ENCODE results near the gene ANKFY1. TPM values are rescaled to one million over a fixed set of nuclear protein-coding genes. Genes with fewer than 3 reads are reported as not detected.

Gene ANKFY1
- total RNA-seq, 1 experiment from 2014 or later, result 14.5 TPM

- Histone ChIP-seq H3K9me3 (no peaks in the 10 kb centered on the region), H3K36me3 (no peaks in the 10 kb centered on the region), H3K4me3 (no peak overlapping the region), H3K27me3 (no peaks in the 10 kb centered on the region)
- DNase-seq, result no peak
These were observed 128.3 kb downstream of the ANKFY1 start for GRCh38 chr17:4135489-4135888.

GRCh38 chr17:4134721-4135120 is 129.1 kb downstream of the ANKFY1 start:
- no peak for DNase-seq
- H3K27me3 ChIP-seq, result no peaks in the 10 kb centered on the region
- no peaks in the 10 kb centered on the region for H3K9me3 ChIP-seq
- no peaks in the 10 kb centered on the region for H3K36me3 ChIP-seq
- H3K4me3 ChIP-seq, result no peak overlapping the region

- DNase-seq, result no peak
- Histone ChIP-seq H3K36me3 (no peaks in the 10 kb centered on the region), H3K9me3 (no peaks in the 10 kb centered on the region), H3K27me3 (no peaks in the 10 kb centered on the region), H3K4me3 (no peak overlapping the region)
These were observed 133.1 kb downstream of the ANKFY1 start for GRCh38 chr17:4130715-4131114.

- Histone ChIP-seq H3K27me3 (no peaks in the 10 kb centered on the region), H3K4me3 (no peak overlapping the region), H3K9me3 (no peaks in the 10 kb centered on the region), H3K36me3 (no peaks in the 10 kb centered on the region; the same call in 1 of the 2 replicates)
- no peak for DNase-seq
These were observed 136.2 kb downstream of the ANKFY1 start for GRCh38 chr17:4127555-4127954.

- no peaks in the 10 kb centered on the region for H3K9me3 ChIP-seq
- H3K4me3 ChIP-seq, result no peak overlapping the region
- H3K27me3 ChIP-seq, result no peaks in the 10 kb centered on the region
- no peak for DNase-seq
- no peaks in the 10 kb centered on the region; the same call in 1 of the 2 replicates for H3K36me3 ChIP-seq
These were observed 138.2 kb downstream of the ANKFY1 start for GRCh38 chr17:4125552-4125951.

GRCh38 chr17:4124999-4125398 is 138.8 kb downstream of the ANKFY1 start:
- Histone ChIP-seq H3K36me3 (no peaks in the 10 kb centered on the region; the same call in 1 of the 2 replicates), H3K4me3 (no peak overlapping the region), H3K27me3 (no peaks in the 10 kb centered on the region), H3K9me3 (no peaks in the 10 kb centered on the region)
- DNase-seq, result no peak

GRCh38 chr17:4120332-4120731 is 143.4 kb downstream of the ANKFY1 start:
- H3K36me3 ChIP-seq, result peaks cover 5% of the 10 kb centered on the region
- no peak for DNase-seq
- no peaks in the 10 kb centered on the region for H3K9me3 ChIP-seq
- H3K4me3 ChIP-seq, result no peak overlapping the region
- no peaks in the 10 kb centered on the region for H3K27me3 ChIP-seq

- H3K27me3 ChIP-seq, result no peaks in the 10 kb centered on the region
- H3K9me3 ChIP-seq, result no peaks in the 10 kb centered on the region
- H3K4me3 ChIP-seq, result no peak overlapping the region
- DNase-seq, result no peak
- peaks cover 5% of the 10 kb centered on the region for H3K36me3 ChIP-seq
These were observed 144.5 kb downstream of the ANKFY1 start for GRCh38 chr17:4119299-4119698.

GRCh38 chr17:4118015-4118743 is 145.6 kb downstream of the ANKFY1 start:
- Histone ChIP-seq H3K36me3 (peaks cover 5% of the 10 kb centered on the region), H3K9me3 (no peaks in the 10 kb centered on the region), H3K4me3 (no peak overlapping the region), H3K27me3 (no peaks in the 10 kb centered on the region)
- DNase-seq, result no peak

GRCh38 chr17:4116516-4116915 is 147.3 kb downstream of the ANKFY1 start:
- no peak overlapping the region for H3K4me3 ChIP-seq
- H3K36me3 ChIP-seq, result peaks cover 12% of the 10 kb centered on the region
- H3K9me3 ChIP-seq, result no peaks in the 10 kb centered on the region
- no peaks in the 10 kb centered on the region for H3K27me3 ChIP-seq
- DNase-seq, result no peak

Other genes with a start within 250 kb of the ANKFY1 start
- 7.6 and 15.3 TPM in 2 replicates for gene ZZEF1, start 120.9 kb downstream of the ANKFY1 start, total RNA-seq (2014; rRNA removed; shearing (Covaris generic); ENCODE audit: low replicate concordance)
- gene CYB5D2, start 120.8 kb downstream of the ANKFY1 start, total RNA-seq (2014; rRNA removed; shearing (Covaris generic); ENCODE audit: low replicate concordance), result 10.3 and 26.3 TPM in 2 replicates
- 18.9 and 33.9 TPM in 2 replicates for gene UBE2G1, start 102.7 kb upstream of the ANKFY1 start, total RNA-seq (2014; rRNA removed; shearing (Covaris generic); ENCODE audit: low replicate concordance)
- 1.3 TPM in 1 of 2 replicates, not detected in the other for gene SPNS3, start 170.0 kb upstream of the ANKFY1 start, total RNA-seq (2014; rRNA removed; shearing (Covaris generic); ENCODE audit: low replicate concordance)
- gene SPNS2, start 234.9 kb upstream of the ANKFY1 start, total RNA-seq (2014; rRNA removed; shearing (Covaris generic); ENCODE audit: low replicate concordance), result 0.22 and 4.2 TPM in 2 replicates

Data from MG63 (cell line).